Mesenchymal stem cell (in vitro differentiated cells and primary cell): ENCODE measurements around the gene MTMR8.

Source experiments
- DNase-seq: peaks from one replicate; pipeline ENCODE4 v3.0.0-alpha.2; 2013
- H2AFZ ChIP-seq: one replicate; pipeline ENCODE4 v1.6.1; 2013; ENCODE audit warnings: low read depth, mild to moderate bottlenecking, control low read depth, inconsistent platforms, low read length, moderate library complexity
- H2AK5ac ChIP-seq: 2 replicates; pipeline ENCODE4 v1.6.1; 2013; ENCODE audit warnings: low read length, moderate library complexity, mild to moderate bottlenecking, inconsistent platforms; ENCODE audit not compliant: severe bottlenecking
- H2BK120ac ChIP-seq: one replicate; pipeline ENCODE4 v1.6.1; 2013; ENCODE audit warnings: low read depth, mild to moderate bottlenecking, inconsistent platforms, low read length, moderate library complexity
- H2BK12ac ChIP-seq, 2 experiments: one replicate each; pipeline ENCODE4 v1.6.1; 2013; ENCODE audit warnings: inconsistent platforms in 2 of 2, low read length in 2 of 2, mild to moderate bottlenecking in 2 of 2, moderate library complexity in 2 of 2, control low read depth in 1 of 2
- H2BK15ac ChIP-seq: one replicate; pipeline ENCODE4 v1.6.1; 2013; ENCODE audit warnings: mild to moderate bottlenecking, low read depth, inconsistent platforms; ENCODE audit not compliant: poor library complexity, severe bottlenecking
- H2BK5ac ChIP-seq: 2 replicates; pipeline ENCODE4 v1.6.1; 2013; ENCODE audit warnings: low read depth, mild to moderate bottlenecking, low read length, control low read depth, inconsistent platforms; ENCODE audit not compliant: poor library complexity, severe bottlenecking
- H3K14ac ChIP-seq, 2 experiments: one replicate each; pipeline ENCODE4 v1.6.1; 2013; ENCODE audit warnings: inconsistent platforms in 2 of 2, low read length in 2 of 2, control low read depth in 1 of 2, mild to moderate bottlenecking in 1 of 2, moderate library complexity in 1 of 2
- H3K18ac ChIP-seq, 2 experiments: one replicate each; pipeline ENCODE4 v1.6.1; 2013; ENCODE audit warnings: inconsistent platforms in 2 of 2, low read length in 2 of 2, control low read depth in 1 of 2, low read depth in 1 of 2, mild to moderate bottlenecking in 1 of 2
- H3K23ac ChIP-seq, 2 experiments: one replicate each; pipeline ENCODE4 v1.6.1; 2013; ENCODE audit warnings: inconsistent platforms in 2 of 2, low read length in 2 of 2, mild to moderate bottlenecking in 2 of 2, moderate library complexity in 2 of 2, control low read depth in 1 of 2
- H3K27ac ChIP-seq: 2 replicates; pipeline ENCODE4 v1.5.1; 2013; ENCODE audit warnings: mild to moderate bottlenecking, moderate library complexity, low read length, control low read depth, inconsistent platforms; ENCODE audit not compliant: poor library complexity, severe bottlenecking
- H3K27me3 ChIP-seq, 2 experiments: 2 replicates each; pipeline versions ENCODE4 v1.6.1 to v1.7.0; 2013; ENCODE audit warnings: low read length in 2 of 2, mild to moderate bottlenecking in 2 of 2, moderate library complexity in 2 of 2, control low read depth in 1 of 2, inconsistent platforms in 1 of 2; ENCODE audit not compliant: control insufficient read depth in 1 of 2, insufficient read depth in 1 of 2
- H3K36me3 ChIP-seq, 2 experiments: 2 replicates each; pipeline versions ENCODE4 v1.6.1 to v1.7.0; 2013; ENCODE audit warnings: low read length in 2 of 2, control low read depth in 1 of 2, inconsistent platforms in 1 of 2, low read depth in 1 of 2, mild to moderate bottlenecking in 1 of 2; ENCODE audit not compliant: insufficient read depth in 2 of 2, control insufficient read depth in 1 of 2
- H3K4ac ChIP-seq, 2 experiments: one replicate each; pipeline ENCODE4 v1.6.1; 2013; ENCODE audit warnings: inconsistent platforms in 2 of 2, low read length in 2 of 2, mild to moderate bottlenecking in 2 of 2, moderate library complexity in 2 of 2, control low read depth in 1 of 2, low read depth in 1 of 2
- H3K4me1 ChIP-seq: 2 replicates; pipeline ENCODE4 v1.6.1; 2013; ENCODE audit warnings: low read depth, low read length, control low read depth; ENCODE audit not compliant: control insufficient read depth, insufficient read depth
- H3K4me2 ChIP-seq: 2 replicates; pipeline ENCODE4 v1.6.1; 2013; ENCODE audit warnings: low read length, mild to moderate bottlenecking, inconsistent platforms; ENCODE audit not compliant: poor library complexity, severe bottlenecking
- H3K4me3 ChIP-seq, 2 experiments: 2 replicates each; pipeline versions ENCODE4 v1.5.1 to v1.7.0; 2013; ENCODE audit warnings: low read length in 2 of 2, mild to moderate bottlenecking in 2 of 2, control low read depth in 1 of 2, low read depth in 1 of 2; ENCODE audit not compliant: insufficient read depth in 1 of 2
- H3K79me1 ChIP-seq: replicated peaks from 2 replicates; pipeline ENCODE4 v1.6.1; 2013; ENCODE audit warnings: mild to moderate bottlenecking, control low read depth, low read length, inconsistent platforms; ENCODE audit not compliant: poor library complexity, severe bottlenecking
- H3K9ac ChIP-seq: 2 replicates; pipeline ENCODE4 v1.7.0; 2013; ENCODE audit warnings: mild to moderate bottlenecking, low read length, moderate library complexity
- H3K9me3 ChIP-seq: 2 replicates; pipeline ENCODE4 v1.7.0; 2013; ENCODE audit warnings: mild to moderate bottlenecking, low read length; ENCODE audit not compliant: control insufficient read depth
- H4K8ac ChIP-seq: one replicate; pipeline ENCODE4 v1.6.1; 2013; ENCODE audit warnings: inconsistent platforms, mild to moderate bottlenecking, low read length, moderate library complexity
- H4K91ac ChIP-seq: one replicate; pipeline ENCODE4 v1.6.1; 2013; ENCODE audit warnings: mild to moderate bottlenecking, low read length, inconsistent platforms
- WGBS: methylation state at CpG from one replicate; pipeline ENCODE4 v1.1.7; 2013; ENCODE audit warnings: mixed read lengths; 5-methylcytosine and 5-hydroxymethylcytosine counted together

Gene MTMR8

DNA sequence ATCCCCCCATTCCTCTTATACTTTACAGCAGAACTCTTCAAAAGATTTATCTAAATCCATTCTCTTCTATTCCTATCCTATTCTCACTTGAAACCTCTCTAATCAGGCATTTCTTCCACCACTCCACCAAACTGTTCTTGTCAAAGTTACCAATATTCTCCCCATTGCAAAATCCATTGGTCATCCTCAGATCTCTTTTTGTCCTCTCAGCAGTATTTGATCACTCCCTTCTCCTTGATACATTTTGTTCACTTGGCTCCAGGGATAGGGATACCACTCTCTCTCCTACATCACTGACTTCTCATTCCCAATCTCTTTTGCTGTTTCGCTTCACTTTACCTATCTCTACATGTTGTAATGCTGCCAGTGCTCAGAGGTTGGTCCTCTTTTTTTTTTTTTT is 2.8 kb upstream of the MTMR8 start:
- H3K4me3 ChIP-seq = no peak overlapping the region
- H4K8ac ChIP-seq = no peak overlapping the region
- no peaks in the 10 kb centered on the region for H3K36me3 ChIP-seq
- WGBS = no CpG with 5 or more reads among the region's 1 CpG
- no peaks in the 10 kb centered on the region for H3K79me1 ChIP-seq
- no peaks in the 10 kb centered on the region for H3K9me3 ChIP-seq
- no peak overlapping the region for H3K14ac ChIP-seq
- H3K27me3 ChIP-seq = no peaks in the 10 kb centered on the region
- H3K23ac ChIP-seq = no peak overlapping the region
- no peak overlapping the region for H3K4ac ChIP-seq
- H2AFZ ChIP-seq = no peak overlapping the region
- no peak overlapping the region for H2BK120ac ChIP-seq
- no peak overlapping the region for H3K27ac ChIP-seq
- H4K91ac ChIP-seq = no peak overlapping the region
- H3K9ac ChIP-seq = no peak overlapping the region
- H3K4me1 ChIP-seq = no peaks in the 10 kb centered on the region
- H2BK5ac ChIP-seq = no peak overlapping the region
- no peak overlapping the region for H2BK15ac ChIP-seq
- H2BK12ac ChIP-seq = no peak overlapping the region
- no peak overlapping the region for H3K18ac ChIP-seq
- no peak overlapping the region for H3K4me2 ChIP-seq
- no peak overlapping the region for H2AK5ac ChIP-seq
- DNase-seq = no peak

DNA sequence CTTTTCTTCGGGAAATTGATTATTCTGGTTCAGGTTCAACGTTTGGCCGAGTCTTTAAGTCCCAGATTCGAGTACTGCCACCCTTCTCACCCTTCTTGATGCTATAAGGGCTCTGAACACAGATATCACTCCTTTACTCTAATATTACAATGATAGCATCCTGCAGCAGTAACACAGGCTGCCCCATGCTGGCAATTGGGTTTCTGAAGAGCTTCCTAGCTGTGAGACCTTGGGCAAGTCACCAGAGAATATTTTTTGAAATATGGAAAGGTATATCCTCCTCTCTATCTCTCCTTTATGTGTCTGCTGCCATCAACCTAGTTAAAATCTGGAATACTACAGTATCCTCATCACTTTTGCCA is 297 bp upstream of the MTMR8 start:
- H4K8ac ChIP-seq = no peak overlapping the region
- H3K27me3 ChIP-seq = no peaks in the 10 kb centered on the region
- no peak overlapping the region for H2BK120ac ChIP-seq
- H2BK15ac ChIP-seq = no peak overlapping the region
- no peak overlapping the region for H2BK12ac ChIP-seq
- H3K4me2 ChIP-seq = no peak overlapping the region
- H3K4ac ChIP-seq = no peak overlapping the region
- H3K23ac ChIP-seq = no peak overlapping the region
- H3K27ac ChIP-seq = no peak overlapping the region
- H2AFZ ChIP-seq = no peak overlapping the region
- H3K14ac ChIP-seq = no peak overlapping the region
- H3K9me3 ChIP-seq = no peaks in the 10 kb centered on the region
- no peak overlapping the region for H2AK5ac ChIP-seq
- H2BK5ac ChIP-seq = no peak overlapping the region
- H3K4me1 ChIP-seq = no peaks in the 10 kb centered on the region
- peak overlapping the region in 1 of 2 experiments; percentile 77 for H3K4me3 ChIP-seq
- DNase-seq = no peak
- H3K18ac ChIP-seq = no peak overlapping the region
- H3K36me3 ChIP-seq = no peaks in the 10 kb centered on the region
- peak overlapping the region; percentile 79 for H3K9ac ChIP-seq
- WGBS = 0% methylated on average over 4 of the region's 4 CpGs
- H3K79me1 ChIP-seq = no peaks in the 10 kb centered on the region
- no peak overlapping the region for H4K91ac ChIP-seq

GRCh38 chrX:64394059-64394873 is 986 bp downstream of the MTMR8 start:
- Histone ChIP-seq H3K4me1 (no peaks in the 10 kb centered on the region), H3K36me3 (no peaks in the 10 kb centered on the region), H2BK12ac (no peak overlapping the region), H4K8ac (no peak overlapping the region), H2BK15ac (no peak overlapping the region), H3K9me3 (no peaks in the 10 kb centered on the region), H3K4ac (no peak overlapping the region), H3K27me3 (no peaks in the 10 kb centered on the region), H4K91ac (no peak overlapping the region), H2AFZ (no peak overlapping the region), H3K23ac (no peak overlapping the region), H3K4me2 (peak overlapping the region; percentile 49), H3K79me1 (no peaks in the 10 kb centered on the region), H3K14ac (no peak overlapping the region), H3K27ac (no peak overlapping the region), H3K9ac (peak overlapping the region; percentile 79), H3K18ac (no peak overlapping the region), H2BK120ac (no peak overlapping the region), H2AK5ac (no peak overlapping the region), H2BK5ac (no peak overlapping the region), H3K4me3 (peak overlapping the region; percentile 54 to 77)
- 47% methylated on average over 6 of the region's 12 CpGs for whole genome bisulfite sequencing
- DNase-seq = no peak

DNA sequence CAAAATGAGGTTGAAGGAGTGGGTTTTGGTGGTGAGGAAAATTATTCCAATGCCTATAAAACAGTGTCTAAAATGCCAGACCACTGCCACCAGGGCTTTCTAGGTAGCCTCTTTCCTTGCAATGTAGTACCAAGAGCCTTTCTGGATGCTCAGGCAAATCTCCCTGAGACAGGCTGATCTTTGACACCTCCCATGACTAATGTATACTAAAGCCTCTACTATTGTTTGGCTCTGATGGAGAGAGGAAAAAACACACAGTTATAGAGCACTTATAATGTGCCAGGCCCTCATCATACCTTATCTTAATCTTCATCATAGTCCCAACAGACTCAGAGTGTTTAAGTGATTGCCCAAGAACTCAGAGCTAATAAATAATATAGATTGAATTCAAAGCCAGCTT is 5.8 kb downstream of the MTMR8 start:
- no peak overlapping the region for H2AK5ac ChIP-seq

More for the DNA sequence above, 5.8 kb downstream of the MTMR8 start:
- no peaks in the 10 kb centered on the region for H3K36me3 ChIP-seq
- H3K4me2 ChIP-seq = no peak overlapping the region
- no peak overlapping the region for H4K91ac ChIP-seq
- H3K27ac ChIP-seq = no peak overlapping the region
- no peak overlapping the region for H3K23ac ChIP-seq
- no peak for DNase-seq
- H4K8ac ChIP-seq = no peak overlapping the region
- no peaks in the 10 kb centered on the region for H3K4me1 ChIP-seq
- no peaks in the 10 kb centered on the region for H3K79me1 ChIP-seq
- H2AFZ ChIP-seq = no peak overlapping the region
- no peak overlapping the region for H3K18ac ChIP-seq
- no peak overlapping the region for H2BK120ac ChIP-seq
- no peak overlapping the region for H3K9ac ChIP-seq
- no peak overlapping the region for H3K14ac ChIP-seq
- no peak overlapping the region for H2BK12ac ChIP-seq
- H3K4me3 ChIP-seq = no peak overlapping the region
- no peak overlapping the region for H2BK5ac ChIP-seq
- no peaks in the 10 kb centered on the region for H3K27me3 ChIP-seq
- H3K4ac ChIP-seq = no peak overlapping the region
- no peak overlapping the region for H2BK15ac ChIP-seq
- H3K9me3 ChIP-seq = peaks cover 16% of the 10 kb centered on the region
